ENCODE measurements around the gene PRKCA.

DNA sequence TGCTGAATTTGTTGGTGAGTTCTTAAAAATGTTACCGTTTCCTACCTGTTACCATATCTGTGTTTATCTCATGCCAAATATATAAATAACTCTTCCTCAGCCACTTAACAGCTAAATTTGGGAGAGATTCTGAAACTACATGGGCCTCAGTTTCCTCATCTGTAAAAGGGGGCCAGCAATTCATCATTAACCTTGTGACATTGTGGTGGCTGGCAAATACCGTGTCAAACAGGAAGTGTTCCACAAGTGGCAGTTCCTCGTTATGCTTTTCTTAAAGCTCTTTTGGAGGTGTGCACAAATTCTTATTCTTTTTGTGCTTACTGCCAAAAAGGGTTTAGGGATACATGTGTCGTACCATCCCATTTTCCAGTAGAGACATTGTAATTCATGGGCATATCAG, 312.1 kb downstream of the PRKCA start:
- TF ChIP-seq POLR2AphosphoS5 (IDR thresholded peaks at IDR 0.05; ENCODE audit: low read depth, low read length): no peak
- TF ChIP-seq POLR2A (IDR thresholded peaks at IDR 0.05; ENCODE audit: low read depth, low read length): no peak
- no peak for TF ChIP-seq TAF1 (IDR thresholded peaks at IDR 0.05; ENCODE audit: borderline replicate concordance, low read depth, low read length)
